Peyer's patch (tissue), 4 donors: Measurements from ENCODE around the gene CHURC1.

Experiments used
- POLR2A ChIP-seq, 2 donors: fragments of 450-650 bp; IDR thresholded peaks; one replicate each; pipeline ENCODE4 v1.5.1; 2017; ENCODE audit warnings: antibody characterized with exemption in 2 of 2, mild to moderate bottlenecking in 2 of 2, moderate library complexity in 2 of 2
- TF ChIP-seq, protein P1 (sequence below), 6 experiments: fragments of 450-650 bp in 4 of 6; fragments of 200-600 bp in 2 of 6; sonication (generic) in 1 of 6; IDR thresholded peaks; one replicate each; pipeline ENCODE4 v1.5.1; 2017 to 2019; ENCODE audit warnings: antibody characterized with exemption in 6 of 6, mild to moderate bottlenecking in 3 of 6, moderate library complexity in 1 of 6

DNA sequence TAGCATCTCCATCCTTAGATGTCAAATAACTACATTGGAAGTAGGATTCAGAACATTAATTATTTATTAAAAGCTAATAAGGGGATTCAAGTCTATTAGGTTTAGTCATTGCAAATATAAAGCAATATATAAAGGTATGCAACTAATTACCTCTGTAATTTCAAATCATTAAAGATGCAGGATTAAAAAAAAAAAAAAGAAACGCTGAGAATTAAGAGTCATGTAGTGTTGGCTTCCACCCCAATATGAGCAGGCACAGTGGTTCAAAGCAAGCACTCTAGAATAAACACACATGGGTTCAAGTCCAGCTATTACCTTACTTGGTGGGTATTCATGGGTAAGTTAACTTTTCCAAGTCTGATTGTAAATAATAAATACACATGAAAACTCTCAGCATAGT lies 45.4 kb upstream of the CHURC1 start:
- TF ChIP-seq, protein P1, sequence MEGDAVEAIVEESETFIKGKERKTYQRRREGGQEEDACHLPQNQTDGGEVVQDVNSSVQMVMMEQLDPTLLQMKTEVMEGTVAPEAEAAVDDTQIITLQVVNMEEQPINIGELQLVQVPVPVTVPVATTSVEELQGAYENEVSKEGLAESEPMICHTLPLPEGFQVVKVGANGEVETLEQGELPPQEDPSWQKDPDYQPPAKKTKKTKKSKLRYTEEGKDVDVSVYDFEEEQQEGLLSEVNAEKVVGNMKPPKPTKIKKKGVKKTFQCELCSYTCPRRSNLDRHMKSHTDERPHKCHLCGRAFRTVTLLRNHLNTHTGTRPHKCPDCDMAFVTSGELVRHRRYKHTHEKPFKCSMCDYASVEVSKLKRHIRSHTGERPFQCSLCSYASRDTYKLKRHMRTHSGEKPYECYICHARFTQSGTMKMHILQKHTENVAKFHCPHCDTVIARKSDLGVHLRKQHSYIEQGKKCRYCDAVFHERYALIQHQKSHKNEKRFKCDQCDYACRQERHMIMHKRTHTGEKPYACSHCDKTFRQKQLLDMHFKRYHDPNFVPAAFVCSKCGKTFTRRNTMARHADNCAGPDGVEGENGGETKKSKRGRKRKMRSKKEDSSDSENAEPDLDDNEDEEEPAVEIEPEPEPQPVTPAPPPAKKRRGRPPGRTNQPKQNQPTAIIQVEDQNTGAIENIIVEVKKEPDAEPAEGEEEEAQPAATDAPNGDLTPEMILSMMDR (IDR thresholded peaks at IDR 0.05): no peak
- TF ChIP-seq POLR2A (IDR thresholded peaks at IDR 0.05): no peak
